NCI-H146 treated with DMSO at 0.1 percent for 48 hours (cell line): ENCODE measurements around the gene TRAPPC3L.
A peak's percentile ranks its signal among the peaks of the same experiment; 100 is the strongest.

Source experiments
- DNase-seq: peaks from one replicate; lab custom pipeline; 2025; ENCODE audit not compliant: unreplicated experiment; lab: John Stamatoyannopoulos, UW

TRAPPC3L gene

GRCh38 chr6:116557893-116558292, 12.4 kb upstream of the TRAPPC3L start:
- DNase-seq, result no peak

- DNase-seq, result no peak
Measured at GRCh38 chr6:116556814-116557415, 11.4 kb upstream of the TRAPPC3L start.

- DNase-seq, result no peak
Measured at GRCh38 chr6:116556065-116556464, 10.6 kb upstream of the TRAPPC3L start.

GRCh38 chr6:116553451-116553850, 8.0 kb upstream of the TRAPPC3L start, which contains the start of gene CALHM4:
CALHM4 (plus strand) TSS chr6:116553751; CDS start chr6:116553794, 43 bp downstream.
- DNase-seq, result no peak

GRCh38 chr6:116550796-116551195, 5.3 kb upstream of the TRAPPC3L start:
- DNase-seq, result peak; percentile 63

- no peak for DNase-seq
Measured at GRCh38 chr6:116547358-116547757, 1.9 kb upstream of the TRAPPC3L start.

GRCh38 chr6:116543149-116543548, 2.3 kb downstream of the TRAPPC3L start:
- DNase-seq, result no peak

- no peak for DNase-seq
Measured at GRCh38 chr6:116542426-116542825, 3.1 kb downstream of the TRAPPC3L start.

- peak; percentile 26 for DNase-seq
Measured at GRCh38 chr6:116536216-116536621, 9.3 kb downstream of the TRAPPC3L start.

- DNase-seq, result no peak
Measured at GRCh38 chr6:116535109-116535508, 10.4 kb downstream of the TRAPPC3L start.

GRCh38 chr6:116533233-116533957, 12.1 kb downstream of the TRAPPC3L start:
- no peak for DNase-seq

- DNase-seq, result peak; percentile 22
Measured at GRCh38 chr6:116531675-116532570, 13.6 kb downstream of the TRAPPC3L start.

GRCh38 chr6:116530436-116530835, 15.0 kb downstream of the TRAPPC3L start:
- DNase-seq, result peak; percentile 70

- DNase-seq, result no peak
Measured at GRCh38 chr6:116529466-116530290, 15.8 kb downstream of the TRAPPC3L start.

- DNase-seq, result no peak
Measured at GRCh38 chr6:116528780-116529179, 16.7 kb downstream of the TRAPPC3L start.

GRCh38 chr6:116528133-116528532, 17.4 kb downstream of the TRAPPC3L start:
- no peak for DNase-seq

GRCh38 chr6:116524236-116524635, 21.2 kb downstream of the TRAPPC3L start:
- DNase-seq, result no peak

- DNase-seq, result no peak
Measured at GRCh38 chr6:116522896-116523295, 22.6 kb downstream of the TRAPPC3L start.

- DNase-seq, result no peak
Measured at GRCh38 chr6:116518621-116519368, 26.7 kb downstream of the TRAPPC3L start.

- DNase-seq, result no peak
Measured at GRCh38 chr6:116515141-116515540, 30.3 kb downstream of the TRAPPC3L start.
